HEK293 (cell line): ENCODE data around the gene FBXW5.

Source experiments
- CTCF ChIA-PET: fragments of 350-600 bp; formaldehyde crosslinking; extraction: SDS; loops from one replicate; lab custom pipeline; 2021; ENCODE audit warnings: antibody characterized with exemption; lab: Yijun Ruan, JAX
- POLR2A ChIA-PET: fragments of 300-600 bp; formaldehyde crosslinking; extraction: SDS; loops from one replicate; lab custom pipeline; 2020; ENCODE audit warnings: antibody characterized with exemption, inconsistent platforms; lab: Yijun Ruan, JAX
- H3K27ac ChIP-seq: fragments of 200-500 bp; sonication (Bioruptor generic); 2 replicates; pipeline ENCODE4 v1.5.1; 2014; ENCODE audit warnings: low read depth, low read length, control low read depth, inconsistent platforms; ENCODE audit errors: extremely low read depth
- H3K36me3 ChIP-seq, 2 experiments: fragments of 200-500 bp in 1 of 2; sonication (Bioruptor generic) in 1 of 2; 1 replicate in 1 of 2; 2 replicates in 1 of 2; pipeline ENCODE4 v1.5.1; 2014 to 2017; ENCODE audit warnings: inconsistent platforms in 2 of 2, low read length in 2 of 2; ENCODE audit not compliant: control insufficient read depth in 2 of 2, insufficient read depth in 1 of 2
- H3K4me1 ChIP-seq: fragments of 200-500 bp; sonication (Bioruptor generic); 2 replicates; pipeline ENCODE4 v1.5.1; 2014; ENCODE audit warnings: mild to moderate bottlenecking, low read length, inconsistent platforms; ENCODE audit not compliant: control insufficient read depth, insufficient read depth
- H3K4me3 ChIP-seq: 2 replicates; pipeline ENCODE4 v1.5.1; 2011; ENCODE audit warnings: low read depth, mild to moderate bottlenecking, control low read depth, low read length, moderate library complexity
- H3K9me3 ChIP-seq: fragments of 200-500 bp; sonication (Bioruptor generic); 2 replicates; pipeline ENCODE4 v1.5.1; 2014; ENCODE audit warnings: low read depth, low read length, inconsistent platforms; ENCODE audit not compliant: control insufficient read depth, insufficient read depth
- AEBP2 ChIP-seq: fragments of 450-650 bp; formaldehyde crosslinking; IDR thresholded peaks from 2 replicates; pipeline ENCODE4 v1.5.1; 2016; ENCODE audit warnings: missing biosample characterization, missing genetic modification characterization, borderline replicate concordance
- HOXC10 ChIP-seq: sonication (generic); formaldehyde crosslinking; IDR thresholded peaks from 2 replicates; pipeline ENCODE4 v1.8.1; 2023; ENCODE audit warnings: mild to moderate bottlenecking, missing genetic modification reagents
- OSR2 ChIP-seq: fragments of 450-650 bp; formaldehyde crosslinking; IDR thresholded peaks from 2 replicates; pipeline ENCODE4 v1.5.1; 2016; ENCODE audit warnings: missing biosample characterization, missing genetic modification characterization
- PRDM4 ChIP-seq: fragments of 450-650 bp; formaldehyde crosslinking; IDR thresholded peaks from 2 replicates; pipeline ENCODE4 v1.5.1; 2017; ENCODE audit warnings: missing biosample characterization, missing genetic modification characterization
- SP2 ChIP-seq: fragments of 450-650 bp; formaldehyde crosslinking; IDR thresholded peaks from 2 replicates; pipeline ENCODE4 v1.5.1; 2016; ENCODE audit warnings: missing biosample characterization, missing genetic modification characterization
- ZFP37 ChIP-seq: fragments of 450-650 bp; formaldehyde crosslinking; IDR thresholded peaks from 2 replicates; pipeline ENCODE4 v1.5.1; 2016; ENCODE audit warnings: missing biosample characterization, missing genetic modification characterization
- ZFP41 ChIP-seq: fragments of 450-650 bp; formaldehyde crosslinking; IDR thresholded peaks from 2 replicates; pipeline ENCODE4 v1.5.1; 2016; ENCODE audit warnings: missing biosample characterization, missing genetic modification characterization, borderline replicate concordance
- ZNF155 ChIP-seq: fragments of 450-650 bp; formaldehyde crosslinking; IDR thresholded peaks from 2 replicates; pipeline ENCODE4 v1.5.1; 2016; ENCODE audit warnings: missing biosample characterization, missing genetic modification characterization
- ZNF221 ChIP-seq: fragments of 450-650 bp; formaldehyde crosslinking; IDR thresholded peaks from 2 replicates; pipeline ENCODE4 v1.5.1; 2017; ENCODE audit warnings: missing biosample characterization, missing genetic modification characterization, borderline replicate concordance
- ZNF274 ChIP-seq, 2 experiments: fragments of 200-500 bp in 1 of 2; fragments of 450-650 bp in 1 of 2; sonication (Bioruptor generic) in 1 of 2; formaldehyde crosslinking in 1 of 2; IDR thresholded peaks; 2 replicates each; pipeline versions ENCODE4 v1.5.1 to v1.6.1; 2014 to 2016; ENCODE audit warnings: borderline replicate concordance in 1 of 2, inconsistent platforms in 1 of 2, low read length in 1 of 2, missing biosample characterization in 1 of 2, missing genetic modification characterization in 1 of 2
- ZNF354C ChIP-seq: fragments of 450-650 bp; formaldehyde crosslinking; IDR thresholded peaks from 2 replicates; pipeline ENCODE4 v1.5.1; 2016; ENCODE audit warnings: missing biosample characterization, missing genetic modification characterization, low read depth, borderline replicate concordance
- ZNF394 ChIP-seq: fragments of 450-650 bp; formaldehyde crosslinking; IDR thresholded peaks from 2 replicates; pipeline ENCODE4 v1.5.1; 2016; ENCODE audit warnings: missing biosample characterization, missing genetic modification characterization, mild to moderate bottlenecking, moderate library complexity, borderline replicate concordance
- ZNF433 ChIP-seq: fragments of 450-650 bp; formaldehyde crosslinking; IDR thresholded peaks from 2 replicates; pipeline ENCODE4 v1.5.1; 2016; ENCODE audit warnings: missing biosample characterization, missing genetic modification characterization, low read depth
- ZNF48 ChIP-seq: fragments of 450-650 bp; formaldehyde crosslinking; IDR thresholded peaks from 2 replicates; pipeline ENCODE4 v1.5.1; 2016; ENCODE audit warnings: missing biosample characterization, missing genetic modification characterization
- ZNF549 ChIP-seq: fragments of 450-650 bp; IDR thresholded peaks from 2 replicates; pipeline ENCODE4 v1.5.1; 2018; ENCODE audit warnings: missing biosample characterization, missing genetic modification characterization, mild to moderate bottlenecking, inconsistent platforms, moderate library complexity
- ZNF561 ChIP-seq: fragments of 450-650 bp; IDR thresholded peaks from 2 replicates; pipeline ENCODE4 v1.5.1; 2018; ENCODE audit warnings: missing biosample characterization, missing genetic modification characterization, borderline replicate concordance
- ZNF623 ChIP-seq: fragments of 450-650 bp; formaldehyde crosslinking; IDR thresholded peaks from 2 replicates; pipeline ENCODE4 v1.5.1; 2016; ENCODE audit warnings: missing biosample characterization, missing genetic modification characterization
- ZNF692 ChIP-seq: fragments of 450-650 bp; formaldehyde crosslinking; IDR thresholded peaks from 2 replicates; pipeline ENCODE4 v1.5.1; 2016; ENCODE audit warnings: missing biosample characterization, missing genetic modification characterization
- ZNF747 ChIP-seq: fragments of 450-650 bp; formaldehyde crosslinking; IDR thresholded peaks from 2 replicates; pipeline ENCODE4 v1.5.1; 2016; ENCODE audit warnings: missing biosample characterization, missing genetic modification characterization

The FBXW5 gene

GRCh38 chr9:136935651-136936050, 8.9 kb downstream of the FBXW5 start:
- no peak for TF ChIP-seq ZFP41
- TF ChIP-seq ZNF354C (tag by site-specific recombination) = no peak
- no peak for TF ChIP-seq ZNF433
- no peak for TF ChIP-seq ZNF561 (tag by site-specific recombination)
- TF ChIP-seq ZNF394 (tag by site-specific recombination) = no peak
- no peak for TF ChIP-seq ZNF48 (tag by site-specific recombination)
- no peak for TF ChIP-seq ZNF549 (tag by site-specific recombination)
- TF ChIP-seq ZNF692 (tag by site-specific recombination) = no peak
- no peak for TF ChIP-seq ZFP37 (tag by site-specific recombination)
- TF ChIP-seq, all 188 proteins: peak for 0
- CTCF ChIA-PET = interaction anchor here (1.2 kb wide), 1 partner anchor 8 kb away, joined by 3 read pairs; no protein-coding TSS in a partner anchor
- H3K36me3 ChIP-seq = peaks cover 0 to 25% of the 10 kb centered on the region in 2 experiments; a peak in 2 of 3 replicates
- no peaks in the 10 kb centered on the region for H3K9me3 ChIP-seq
- H3K4me3 ChIP-seq = no peak overlapping the region
- no peak overlapping the region for H3K27ac ChIP-seq
- POLR2A ChIA-PET = interaction anchor here (0.7 kb wide), 1 partner anchor 96 kb away, joined by 4 read pairs; no protein-coding TSS in a partner anchor
- H3K4me1 ChIP-seq = no peaks in the 10 kb centered on the region

GRCh38 chr9:136934277-136934676, 10.3 kb downstream of the FBXW5 start:
- peaks cover 5 to 14% of the 10 kb centered on the region in 2 experiments; a peak in 2 of 3 replicates for H3K36me3 ChIP-seq
- TF ChIP-seq ZNF221 (no peak), ZNF274 (IDR thresholded peaks at IDR 0.05; ENCODE audit: low read length) (no peak), ZNF274 (tag by site-specific recombination; IDR thresholded peaks at IDR 0.05; ENCODE audit: borderline replicate concordance) (no peak), ZNF747 (no peak), ZNF155 (tag by site-specific recombination) (no peak), SP2 (tag by site-specific recombination) (no peak), ZNF623 (tag by site-specific recombination) (no peak), HOXC10 (CRISPR knock-in tag) (no peak), OSR2 (tag by site-specific recombination) (no peak), PRDM4 (tag by site-specific recombination) (no peak), AEBP2 (no peak)
- TF ChIP-seq, all 188 proteins: peak for 0
- ChIA-PET CTCF (no interaction called here), POLR2A (no interaction called here)
- Histone ChIP-seq H3K9me3 (no peaks in the 10 kb centered on the region), H3K27ac (no peak overlapping the region), H3K4me3 (no peak overlapping the region), H3K4me1 (no peaks in the 10 kb centered on the region)
